HCT116 (cell line): ENCODE results near the gene SEMA6B. TPM values are rescaled to one million over a fixed set of nuclear protein-coding genes. Genes with fewer than 3 reads are reported as not detected.

Source experiments
- ATAC-seq: fragments of 200-7000 bp; cut with Tn5 transposase; 2 replicates; pipeline ENCODE4 v1.9.1; 2020; ENCODE audit warnings: mild to moderate bottlenecking, moderate library complexity
- BruUV-seq: library from RNA; stranded (reverse); fragments of 400-500 nt; replicated peaks from 2 replicates; lab custom pipeline; 2021; lab: Mats Ljungman, UMichigan
- CTCF ChIA-PET: fragments of 300-600 bp; sonication (Branson Sonifier 250); formaldehyde crosslinking; loops from one replicate; lab custom pipeline; 2021; ENCODE audit warnings: antibody characterized with exemption; lab: Charles Lee
- POLR2A ChIA-PET: fragments of 300-600, 350-600 bp; sonication (Branson Sonifier 250); formaldehyde crosslinking; loops from one replicate; lab custom pipeline; 2021; ENCODE audit warnings: antibody characterized with exemption; lab: Charles Lee
- RAD21 ChIA-PET, 2 experiments: fragments of 300-600 bp; sonication (Branson Sonifier 250); formaldehyde crosslinking; loops; one replicate each; lab custom pipeline; 2023; ENCODE audit warnings: low total read pairs in 2 of 2; ENCODE audit not compliant: uncharacterized antibody in 2 of 2, unreplicated experiment in 2 of 2, low non-redundant PET in 1 of 2; lab: Charles Lee
- DNase-seq: peaks from one replicate; pipeline ENCODE4 v3.0.0-alpha.2; 2010; ENCODE audit warnings: low read depth, low spot score
- H2AFZ ChIP-seq: fragments of 200-600 bp; shearing (Covaris generic), sonication (generic); 2 replicates; pipeline ENCODE4 v1.6.1; 2017; ENCODE audit warnings: low read depth, mixed run types, mixed read lengths, antibody characterized with exemption, low read length; ENCODE audit not compliant: poor library complexity, severe bottlenecking
- H3K27ac ChIP-seq: 2 replicates; pipeline ENCODE4 v1.5.1; 2012; ENCODE audit warnings: low read depth, low read length
- H3K27me3 ChIP-seq: fragments of 200-600 bp; sonication (generic); 2 replicates; pipeline ENCODE4 v1.6.1; 2016; ENCODE audit warnings: mixed run types, low read length, mixed read lengths; ENCODE audit not compliant: insufficient read depth
- H3K36me3 ChIP-seq, 2 experiments: fragments of 200-500 bp in 1 of 2; fragments of 200-600 bp in 1 of 2; sonication (Bioruptor generic) in 1 of 2; sonication (generic) in 1 of 2; 2 replicates each; pipeline versions ENCODE4 v1.5.1 to v1.6.1; 2014 to 2016; ENCODE audit warnings: low read length in 2 of 2, inconsistent platforms in 1 of 2, mixed read lengths in 1 of 2, mixed run types in 1 of 2; ENCODE audit not compliant: insufficient read depth in 2 of 2, control insufficient read depth in 1 of 2
- H3K4me1 ChIP-seq, 2 experiments: fragments of 200-600 bp in 1 of 2; sonication (generic) in 1 of 2; 2 replicates each; pipeline versions ENCODE4 v1.5.1 to v1.6.1; 2012 to 2017; ENCODE audit warnings: low read length in 2 of 2, inconsistent platforms in 1 of 2, mild to moderate bottlenecking in 1 of 2, mixed read lengths in 1 of 2, mixed run types in 1 of 2, moderate library complexity in 1 of 2; ENCODE audit not compliant: insufficient read depth in 2 of 2, control insufficient read depth in 1 of 2
- H3K4me2 ChIP-seq: fragments of 200-600 bp; sonication (generic); 2 replicates; pipeline ENCODE4 v1.6.1; 2017; ENCODE audit warnings: mixed run types, low read length, mixed read lengths
- H3K4me3 ChIP-seq, 2 experiments: fragments of 200-600 bp in 1 of 2; sonication (generic) in 1 of 2; replicated peaks in 1 of 2; 2 replicates each; pipeline ENCODE4 v1.5.1; 2011 to 2016; ENCODE audit warnings: low read length in 2 of 2, control low read depth in 1 of 2, low read depth in 1 of 2, mild to moderate bottlenecking in 1 of 2, mixed read lengths in 1 of 2, mixed run types in 1 of 2
- H3K79me2 ChIP-seq: fragments of 200-600 bp; sonication (generic); 2 replicates; pipeline ENCODE4 v1.6.1; 2017; ENCODE audit warnings: mild to moderate bottlenecking, mixed run types, low read length, moderate library complexity, mixed read lengths; ENCODE audit not compliant: insufficient read depth
- H3K9ac ChIP-seq: fragments of 200-600 bp; sonication (generic); 2 replicates; pipeline ENCODE4 v1.6.1; 2016; ENCODE audit warnings: low read length, mixed read lengths
- H3K9me2 ChIP-seq: fragments of 200-600 bp; sonication (generic), shearing (Covaris generic); 2 replicates; pipeline ENCODE4 v1.6.1; 2017; ENCODE audit warnings: mixed run types, mild to moderate bottlenecking, moderate library complexity; ENCODE audit not compliant: insufficient read depth
- H3K9me3 ChIP-seq, 2 experiments: fragments of 200-500 bp in 1 of 2; fragments of 200-600 bp in 1 of 2; sonication (Bioruptor generic) in 1 of 2; sonication (generic) in 1 of 2; 2 replicates each; pipeline ENCODE4 v1.6.1; 2014 to 2017; ENCODE audit warnings: low read length in 2 of 2, mixed read lengths in 2 of 2, inconsistent platforms in 1 of 2, low read depth in 1 of 2, mild to moderate bottlenecking in 1 of 2, mixed run types in 1 of 2, moderate library complexity in 1 of 2; ENCODE audit not compliant: control insufficient read depth in 1 of 2, insufficient read depth in 1 of 2
- H4K20me1 ChIP-seq: fragments of 200-600 bp; sonication (generic), shearing (Covaris generic); 2 replicates; pipeline ENCODE4 v1.6.1; 2017; ENCODE audit warnings: mixed run types, mild to moderate bottlenecking, moderate library complexity; ENCODE audit not compliant: insufficient read depth
- ATF3 ChIP-seq: IDR thresholded peaks from 2 replicates; pipeline ENCODE4 v1.6.1; 2012
- CEBPB ChIP-seq: IDR thresholded peaks from 2 replicates; pipeline ENCODE4 v1.6.1; 2012; ENCODE audit warnings: low read depth
- CTCF ChIP-seq, 3 experiments: fragments of 200-600 bp in 1 of 3; sonication (generic) in 1 of 3; IDR thresholded peaks in 2 of 3; conservative IDR thresholded peaks in 1 of 3; 2 replicates each; pipeline ENCODE4 v1.5.1; 2012 to 2017; ENCODE audit warnings: low read depth in 2 of 3, low read length in 2 of 3, antibody characterized with exemption in 1 of 3, borderline replicate concordance in 1 of 3, control low read depth in 1 of 3, mild to moderate bottlenecking in 1 of 3, mixed read lengths in 1 of 3, mixed run types in 1 of 3, moderate library complexity in 1 of 3; ENCODE audit not compliant: insufficient read depth in 1 of 3
- ELF1 ChIP-seq: IDR thresholded peaks from 2 replicates; pipeline ENCODE4 v1.6.1; 2012; ENCODE audit warnings: low read depth, borderline replicate concordance
- EZH2 ChIP-seq: fragments of 200-600 bp; sonication (generic); IDR thresholded peaks from 2 replicates; pipeline ENCODE4 v1.6.1; 2017; ENCODE audit warnings: antibody characterized with exemption, mixed run types
- FOSL1 ChIP-seq: IDR thresholded peaks from 2 replicates; pipeline ENCODE4 v1.6.1; 2012; ENCODE audit warnings: low read depth
- POLR2A ChIP-seq: IDR thresholded peaks from 2 replicates; pipeline ENCODE4 v1.7.0; 2011; ENCODE audit warnings: borderline replicate concordance; ENCODE audit not compliant: insufficient read depth, insufficient read length; ENCODE audit errors: extremely low read depth
- REST ChIP-seq: IDR thresholded peaks from 2 replicates; pipeline ENCODE4 v1.6.1; 2012; ENCODE audit warnings: low read depth
- SIN3A ChIP-seq: IDR thresholded peaks from 2 replicates; pipeline ENCODE4 v1.6.1; 2012; ENCODE audit warnings: low read depth
- SP1 ChIP-seq: IDR thresholded peaks from 2 replicates; pipeline ENCODE4 v1.6.1; 2012; ENCODE audit warnings: low read depth
- TCF7L2 ChIP-seq: IDR thresholded peaks from 2 replicates; pipeline ENCODE4 v1.7.0; 2011; ENCODE audit warnings: borderline replicate concordance, inconsistent platforms; ENCODE audit not compliant: insufficient read depth, insufficient read length; ENCODE audit errors: extremely low read depth
- YY1 ChIP-seq: IDR thresholded peaks from 2 replicates; pipeline ENCODE4 v1.6.1; 2011; ENCODE audit warnings: low read length, low read depth, moderate library complexity, mild to moderate bottlenecking; ENCODE audit not compliant: insufficient replicate concordance; ENCODE audit errors: extremely low read depth
- ZNF274 ChIP-seq: fragments of 200-500 bp; sonication (Bioruptor generic); IDR thresholded peaks from 2 replicates; pipeline ENCODE4 v1.6.1; 2014; ENCODE audit warnings: mild to moderate bottlenecking, low read depth, low read length, inconsistent platforms
- intact Hi-C: fragments of 100-400 bp; cut with micrococcal nuclease; formaldehyde crosslinking; loops from 2 replicates; pipeline ENCODE4 v1.10.0; 2022
- total RNA-seq: library from RNA; stranded (reverse); gene quantifications from one replicate; pipeline ENCODE4 v1.2.1, GENCODE V29; 2021; ENCODE audit not compliant: unreplicated experiment
- TF ChIP-seq, protein P1 (sequence below): IDR thresholded peaks from 2 replicates; pipeline ENCODE4 v1.6.1; 2011; ENCODE audit warnings: mild to moderate bottlenecking, low read length, moderate library complexity; ENCODE audit not compliant: insufficient replicate concordance; ENCODE audit errors: extremely low read depth

Gene SEMA6B
- total RNA-seq, 1 experiment from 2014 or later, result 58.4 TPM

GRCh38 chr19:4505570-4506448, 53.7 kb downstream of the SEMA6B start (continued):
- no peak for TF ChIP-seq ZNF274

DNA sequence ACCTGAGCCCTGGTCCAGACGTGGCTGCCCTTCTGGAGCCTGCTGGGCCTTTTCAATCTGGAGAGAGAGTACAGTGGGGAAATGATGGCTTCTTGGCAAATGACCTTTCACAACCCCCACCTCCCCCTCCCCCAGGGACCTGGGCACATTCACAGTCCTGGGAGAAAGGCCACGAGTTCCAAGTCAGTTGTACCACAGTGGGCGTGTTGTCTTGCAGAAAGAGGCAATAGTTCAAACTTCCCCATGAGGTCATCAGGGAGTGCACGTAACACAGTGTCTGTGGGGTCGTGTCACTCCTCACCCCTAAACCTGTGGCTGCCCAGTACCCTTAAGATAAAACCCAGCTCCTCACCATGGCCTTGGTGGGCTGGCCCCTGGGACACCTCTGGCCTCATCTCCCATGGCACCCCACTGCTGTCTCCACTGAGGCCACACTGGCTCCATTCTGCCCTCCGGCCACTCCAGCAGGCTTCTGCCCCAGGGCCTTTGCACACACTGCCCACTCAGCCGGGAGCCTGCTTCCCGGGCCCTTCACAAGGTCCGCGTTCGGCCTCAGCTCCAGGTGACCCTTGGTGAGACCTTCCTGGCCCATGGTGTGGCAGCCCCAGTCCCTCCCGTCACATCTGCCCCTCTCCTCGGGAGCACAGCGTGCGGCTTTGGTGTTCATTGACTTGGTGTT, 54.5 kb downstream of the SEMA6B start:
- no peaks in the 10 kb centered on the region for H3K9me2 ChIP-seq
- intact Hi-C loops, result no loop called here

More for the DNA sequence above, 54.5 kb downstream of the SEMA6B start:
- Histone ChIP-seq H3K4me2 (no peak overlapping the region), H3K9me3 (no peaks in the 10 kb centered on the region), H3K9ac (no peak overlapping the region), H3K4me3 (no peak overlapping the region), H3K79me2 (no peaks in the 10 kb centered on the region), H3K27me3 (no peaks in the 10 kb centered on the region), H3K36me3 (peaks cover 0 to 2% of the 10 kb centered on the region in 2 experiments; a peak in 1 of 4 replicates), H3K4me1 (peaks cover 0 to 11% of the 10 kb centered on the region in 2 experiments; a peak in 2 of 4 replicates), H3K27ac (no peak overlapping the region), H2AFZ (no peak overlapping the region), H4K20me1 (no peaks in the 10 kb centered on the region)
- TF ChIP-seq TCF7L2, result no peak
- no peak for TF ChIP-seq CEBPB
- TF ChIP-seq EZH2, result no peak
- TF ChIP-seq, protein P1, sequence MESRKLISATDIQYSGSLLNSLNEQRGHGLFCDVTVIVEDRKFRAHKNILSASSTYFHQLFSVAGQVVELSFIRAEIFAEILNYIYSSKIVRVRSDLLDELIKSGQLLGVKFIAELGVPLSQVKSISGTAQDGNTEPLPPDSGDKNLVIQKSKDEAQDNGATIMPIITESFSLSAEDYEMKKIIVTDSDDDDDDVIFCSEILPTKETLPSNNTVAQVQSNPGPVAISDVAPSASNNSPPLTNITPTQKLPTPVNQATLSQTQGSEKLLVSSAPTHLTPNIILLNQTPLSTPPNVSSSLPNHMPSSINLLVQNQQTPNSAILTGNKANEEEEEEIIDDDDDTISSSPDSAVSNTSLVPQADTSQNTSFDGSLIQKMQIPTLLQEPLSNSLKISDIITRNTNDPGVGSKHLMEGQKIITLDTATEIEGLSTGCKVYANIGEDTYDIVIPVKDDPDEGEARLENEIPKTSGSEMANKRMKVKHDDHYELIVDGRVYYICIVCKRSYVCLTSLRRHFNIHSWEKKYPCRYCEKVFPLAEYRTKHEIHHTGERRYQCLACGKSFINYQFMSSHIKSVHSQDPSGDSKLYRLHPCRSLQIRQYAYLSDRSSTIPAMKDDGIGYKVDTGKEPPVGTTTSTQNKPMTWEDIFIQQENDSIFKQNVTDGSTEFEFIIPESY, result no peak
- no peak for TF ChIP-seq ELF1
- no peak for TF ChIP-seq SIN3A
- TF ChIP-seq FOSL1, result no peak
- no peak for TF ChIP-seq ATF3
- TF ChIP-seq POLR2A, result no peak
- no peak for TF ChIP-seq REST
- no peak for TF ChIP-seq SP1
- no peak for TF ChIP-seq YY1
- no peak for TF ChIP-seq CTCF (IDR thresholded peaks at IDR 0.05 in 2 of 3, conservative IDR thresholded peaks at IDR 0.05 in 1 of 3; ENCODE audit: borderline replicate concordance in 1 of 3, insufficient read depth in 1 of 3, low read depth in 2 of 3, low read length in 2 of 3)
- no TSS peak for BruUV-seq
- RAD21 ChIA-PET, result no interaction called here
- POLR2A ChIA-PET, result no interaction called here
- ATAC-seq (no peak), DNase-seq (no peak)
- CTCF ChIA-PET, result interaction anchor here (1.2 kb wide), 1 partner anchor 238 kb away, joined by 3 read pairs; no protein-coding TSS in a partner anchor
